H9 (cell line): ENCODE data around the gene CCDC34. TPM values are rescaled to one million over a fixed set of nuclear protein-coding genes. Genes with fewer than 3 reads are reported as not detected.

ENCODE experiments used
- DNase-seq: peaks from one replicate; pipeline ENCODE4 v3.0.0-alpha.2; 2017
- H2AFZ ChIP-seq: one replicate; pipeline ENCODE4 v1.6.1; 2013; ENCODE audit warnings: mild to moderate bottlenecking, low read length, control low read depth, moderate library complexity
- H2AK5ac ChIP-seq: 2 replicates; pipeline ENCODE4 v1.6.1; 2013; ENCODE audit warnings: low read length, control low read depth, mixed read lengths; ENCODE audit not compliant: insufficient read length
- H2BK120ac ChIP-seq: one replicate; pipeline ENCODE4 v1.6.1; 2013; ENCODE audit warnings: low read depth, mild to moderate bottlenecking, low read length, control low read depth, inconsistent platforms; ENCODE audit not compliant: poor library complexity, severe bottlenecking
- H2BK12ac ChIP-seq: 2 replicates; pipeline ENCODE4 v1.6.1; 2013; ENCODE audit warnings: low read length, control low read depth, mixed read lengths, low read depth; ENCODE audit not compliant: insufficient read length
- H2BK15ac ChIP-seq: 2 replicates; pipeline ENCODE4 v1.6.1; 2013; ENCODE audit warnings: low read depth, low read length, control low read depth
- H2BK20ac ChIP-seq: one replicate; pipeline ENCODE4 v1.6.1; 2013; ENCODE audit warnings: low read depth, mild to moderate bottlenecking, low read length, control low read depth, inconsistent platforms; ENCODE audit not compliant: poor library complexity, severe bottlenecking
- H2BK5ac ChIP-seq: 2 replicates; pipeline ENCODE4 v1.6.1; 2013; ENCODE audit warnings: low read length, control low read depth, mixed read lengths; ENCODE audit not compliant: insufficient read length
- H3K14ac ChIP-seq: 2 replicates; pipeline ENCODE4 v1.6.1; 2013; ENCODE audit warnings: low read length, control low read depth; ENCODE audit not compliant: insufficient read depth
- H3K18ac ChIP-seq: 2 replicates; pipeline ENCODE4 v1.6.1; 2013; ENCODE audit warnings: low read depth, mild to moderate bottlenecking, mixed read lengths, low read length, control low read depth; ENCODE audit not compliant: insufficient read length
- H3K23ac ChIP-seq: 2 replicates; pipeline ENCODE4 v1.6.1; 2013; ENCODE audit warnings: low read length, control low read depth, mixed read lengths, low read depth; ENCODE audit not compliant: insufficient read length
- H3K23me2 ChIP-seq: 2 replicates; pipeline ENCODE4 v1.6.1; 2013; ENCODE audit warnings: low read depth, mild to moderate bottlenecking, mixed read lengths, low read length, control low read depth; ENCODE audit not compliant: insufficient read length, poor library complexity, severe bottlenecking
- H3K27ac ChIP-seq: 2 replicates; pipeline ENCODE4 v1.5.1; 2013; ENCODE audit warnings: low read length, control low read depth, mixed read lengths, low read depth; ENCODE audit not compliant: insufficient read length
- H3K27me3 ChIP-seq: 2 replicates; pipeline ENCODE4 v1.6.1; 2013; ENCODE audit warnings: low read length, control low read depth, inconsistent platforms; ENCODE audit not compliant: insufficient read depth
- H3K4ac ChIP-seq: 2 replicates; pipeline ENCODE4 v1.6.1; 2013; ENCODE audit warnings: low read depth, mild to moderate bottlenecking, control low read depth, inconsistent platforms, low read length, moderate library complexity
- H3K4me1 ChIP-seq: 2 replicates; pipeline ENCODE4 v1.6.1; 2013; ENCODE audit warnings: low read length, control low read depth, inconsistent platforms; ENCODE audit not compliant: insufficient read depth
- H3K4me2 ChIP-seq: 2 replicates; pipeline ENCODE4 v1.6.1; 2013; ENCODE audit warnings: low read length, control low read depth, mixed read lengths; ENCODE audit not compliant: insufficient read length, insufficient read depth
- H3K56ac ChIP-seq: 2 replicates; pipeline ENCODE4 v1.6.1; 2013; ENCODE audit warnings: low read depth, mild to moderate bottlenecking, mixed read lengths, low read length, control low read depth; ENCODE audit not compliant: insufficient read length
- H3K79me1 ChIP-seq: 2 replicates; pipeline ENCODE4 v1.6.1; 2013; ENCODE audit warnings: low read depth, mild to moderate bottlenecking, moderate library complexity, low read length, control low read depth, inconsistent platforms; ENCODE audit not compliant: insufficient read depth, poor library complexity, severe bottlenecking
- H3K79me2 ChIP-seq: 2 replicates; pipeline ENCODE4 v1.6.1; 2013; ENCODE audit warnings: low read length, control low read depth, inconsistent platforms; ENCODE audit not compliant: insufficient read depth
- H3K9ac ChIP-seq: 2 replicates; pipeline ENCODE4 v1.6.1; 2013; ENCODE audit warnings: low read length, control low read depth, mixed read lengths; ENCODE audit not compliant: insufficient read length; ENCODE audit errors: extremely low read depth
- H3K9me3 ChIP-seq: one replicate; pipeline ENCODE4 v1.6.1; 2013; ENCODE audit warnings: low read depth, low read length, inconsistent platforms; ENCODE audit not compliant: control insufficient read depth
- H3T11ph ChIP-seq: one replicate; pipeline ENCODE4 v1.6.1; 2013; ENCODE audit warnings: mild to moderate bottlenecking, low read length, control low read depth, inconsistent platforms
- H4K20me1 ChIP-seq: one replicate; pipeline ENCODE4 v1.6.1; 2013; ENCODE audit not compliant: control insufficient read depth, insufficient read length, insufficient read depth
- H4K5ac ChIP-seq: 2 replicates; pipeline ENCODE4 v1.6.1; 2013; ENCODE audit warnings: low read depth, mild to moderate bottlenecking, mixed read lengths, low read length, control low read depth; ENCODE audit not compliant: insufficient read length
- H4K8ac ChIP-seq: replicated peaks from 2 replicates; pipeline ENCODE4 v1.6.1; 2013; ENCODE audit warnings: low read length, control low read depth, mixed read lengths, low read depth; ENCODE audit not compliant: insufficient read length
- H4K91ac ChIP-seq: 2 replicates; pipeline ENCODE4 v1.6.1; 2013; ENCODE audit warnings: low read depth, mild to moderate bottlenecking, moderate library complexity, mixed read lengths, low read length, control low read depth; ENCODE audit not compliant: insufficient read length
- H3K27ac Mint-ChIP-seq, 3 experiments: 2 replicates in 2 of 3; 3 replicates in 1 of 3; pipeline ENCODE4 v1.8.0; 2020 to 2021; ENCODE audit warnings: mixed read lengths in 3 of 3, mild to moderate bottlenecking in 1 of 3, moderate library complexity in 1 of 3
- H3K27me3 Mint-ChIP-seq: 2 replicates; pipeline ENCODE4 v1.8.0; 2021; ENCODE audit warnings: low read depth, mild to moderate bottlenecking, moderate library complexity, mixed read lengths
- H3K36me3 Mint-ChIP-seq, 3 experiments: 2 replicates in 2 of 3; 3 replicates in 1 of 3; pipeline ENCODE4 v1.8.0; 2020 to 2021; ENCODE audit warnings: low read depth in 3 of 3, mixed read lengths in 3 of 3; ENCODE audit not compliant: insufficient read depth in 1 of 3
- H3K4me1 Mint-ChIP-seq, 2 experiments: 2 replicates each; pipeline ENCODE4 v1.8.0; 2020; ENCODE audit warnings: mixed read lengths in 2 of 2
- H3K4me3 Mint-ChIP-seq, 2 experiments: 2 replicates in 1 of 2; 3 replicates in 1 of 2; pipeline ENCODE4 v1.8.0; 2020 to 2021; ENCODE audit warnings: mild to moderate bottlenecking in 2 of 2, mixed read lengths in 2 of 2, moderate library complexity in 1 of 2
- H3K9me3 Mint-ChIP-seq, 2 experiments: 2 replicates in 1 of 2; 3 replicates in 1 of 2; pipeline ENCODE4 v1.8.0; 2020; ENCODE audit warnings: mild to moderate bottlenecking in 2 of 2, mixed read lengths in 2 of 2, moderate library complexity in 1 of 2
- CTCF ChIP-seq: fragments of 200-600 bp; sonication (generic); conservative IDR thresholded peaks from 3 replicates; pipeline ENCODE4 v1.8.0; 2021; ENCODE audit warnings: antibody characterized with exemption, mild to moderate bottlenecking
- WGBS: extraction: QIAGEN DNeasy Blood & Tissue Kit; methylation state at CpG from one replicate; pipeline ENCODE4 v1.1.7; 2013; ENCODE audit warnings: missing lambda C conversion rate, low lambda C conversion rate, mixed read lengths; ENCODE audit not compliant: insufficient read length; ENCODE audit errors: extremely low coverage; 5-methylcytosine and 5-hydroxymethylcytosine counted together
- total RNA-seq: library from RNA; stranded (reverse); gene quantifications from 2 replicates; pipeline ENCODE4 v1.2.1, GENCODE V29; 2021

Gene CCDC34
- total RNA-seq, 1 experiment from 2014 or later, result 25.2 TPM

DNA sequence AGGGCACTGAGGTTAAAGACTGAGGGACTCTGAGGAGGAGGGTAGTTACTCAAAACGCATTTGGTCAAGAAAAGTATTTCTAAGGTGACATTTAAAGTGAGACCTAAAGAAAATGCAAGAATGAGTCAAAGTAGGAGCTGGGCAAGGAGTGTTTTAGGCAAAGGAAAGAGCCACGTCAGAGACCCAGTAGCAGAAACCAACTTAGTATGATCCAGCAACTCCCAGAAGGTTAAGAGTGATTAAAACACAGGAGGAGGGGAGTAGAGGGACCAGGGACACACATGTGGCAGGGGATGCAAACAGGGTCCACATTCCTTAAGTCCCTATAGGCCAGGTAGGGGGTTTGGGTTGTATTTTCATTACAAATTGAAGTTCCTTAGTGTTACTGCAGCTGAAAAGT lies 24.3 kb upstream of the CCDC34 start:
- H3K27ac Mint-ChIP-seq, result peak overlapping the region; percentile 32 to 81 (median 56); a peak in 5 of 7 replicates
- Histone ChIP-seq H4K20me1 (no peaks in the 10 kb centered on the region), H3K56ac (no peak overlapping the region), H2BK20ac (no peak overlapping the region), H4K5ac (no peak overlapping the region), H2BK12ac (no peak overlapping the region), H2BK5ac (no peak overlapping the region), H3K18ac (no peak overlapping the region), H3K27me3 (no peaks in the 10 kb centered on the region), H3T11ph (peak overlapping the region; percentile 36), H3K14ac (no peak overlapping the region), H4K8ac (no peak overlapping the region), H3K9ac (no peak overlapping the region), H2AK5ac (no peak overlapping the region), H2AFZ (no peak overlapping the region), H2BK15ac (no peak overlapping the region), H3K4me1 (peaks cover 3% of the 10 kb centered on the region; the same call in 1 of the 2 replicates), H4K91ac (no peak overlapping the region), H2BK120ac (no peak overlapping the region), H3K4ac (no peak overlapping the region), H3K23me2 (no peaks in the 10 kb centered on the region), H3K79me1 (no peaks in the 10 kb centered on the region), H3K27ac (no peak overlapping the region), H3K23ac (no peak overlapping the region), H3K79me2 (no peaks in the 10 kb centered on the region), H3K4me2 (no peak overlapping the region), H3K9me3 (no peaks in the 10 kb centered on the region)
- TF ChIP-seq CTCF, result no peak
- no peaks in the 10 kb centered on the region for H3K9me3 Mint-ChIP-seq
- WGBS, result no CpG with 5 or more reads among the region's 2 CpGs
- H3K4me1 Mint-ChIP-seq, result peaks cover 49 to 57% of the 10 kb centered on the region in 2 experiments
- H3K36me3 Mint-ChIP-seq, result peaks cover 12 to 58% (median 33%) of the 10 kb centered on the region in 3 experiments; a peak in 6 of 7 replicates
- H3K4me3 Mint-ChIP-seq, result no peak overlapping the region
- H3K27me3 Mint-ChIP-seq, result no peaks in the 10 kb centered on the region
- no peak for DNase-seq
